GM18507 (cell line): Measurements from ENCODE around the gene FDCSP.
"Not testable (repeated sequence)": the region's sequence is repeated elsewhere in the genome, so short reads cannot be mapped to it uniquely, and the experiment has no call there.

Experiments
- DNase-seq: peaks from one replicate; pipeline ENCODE4 v3.0.0; 2011; ENCODE audit warnings: low read depth; ENCODE audit not compliant: insufficient read length; ENCODE audit errors: extremely low spot score
- FAIRE-seq: peaks from 2 replicates; lab custom pipeline; 2011; peaks lifted over from hg19 to GRCh38; lab: Jason Lieb, UNC

The FDCSP gene

GRCh38 chr4:70236125-70236524, 10.2 kb downstream of the FDCSP start:
- FAIRE-seq (no peak), DNase-seq (no peak)

- DNase-seq = no peak
- FAIRE-seq = no peak
Measured at GRCh38 chr4:70239131-70239883, 13.4 kb downstream of the FDCSP start.

GRCh38 chr4:70239884-70240591, 14.1 kb downstream of the FDCSP start:
- FAIRE-seq (no peak), DNase-seq (no peak)

- FAIRE-seq, DNase-seq: not testable (repeated sequence)
Measured at GRCh38 chr4:70242297-70242696, 16.4 kb downstream of the FDCSP start, which contains the start of gene CSN3. Gene CSN3, plus strand, starts transcription at chr4:70242597. Its CDS starts 2,223 bp downstream, at chr4:70244820.

GRCh38 chr4:70243091-70243490, 17.2 kb downstream of the FDCSP start:
- FAIRE-seq = no peak
- no peak for DNase-seq

- no peak for FAIRE-seq
- DNase-seq = no peak
Measured at GRCh38 chr4:70251250-70251944, 25.5 kb downstream of the FDCSP start.

GRCh38 chr4:70251945-70252277, 26.0 kb downstream of the FDCSP start:
- DNase-seq (no peak), FAIRE-seq (no peak)

GRCh38 chr4:70269674-70270073, 43.8 kb downstream of the FDCSP start:
- no peak for FAIRE-seq
- DNase-seq = no peak

GRCh38 chr4:70277121-70277520, 51.2 kb downstream of the FDCSP start:
- no peak for FAIRE-seq
- no peak for DNase-seq

GRCh38 chr4:70280567-70280966, 54.6 kb downstream of the FDCSP start:
- FAIRE-seq (no peak), DNase-seq (no peak)
